ENCODE results near the gene SNRPB. TPM values are rescaled to one million over a fixed set of nuclear protein-coding genes. Genes with fewer than 3 reads are reported as not detected.
A peak's percentile ranks its signal among the peaks of the same experiment; 100 is the strongest.

SNRPB gene
- polyA plus RNA-seq, result 143 TPM
- long read RNA-seq, donor 1, transcript SNRPB-201 (7 exons, 1,154 nt), result major isoform, 37 of 86 reads
- long read RNA-seq, donor 1, transcript SNRPB-202 (7 exons, 1,008 nt), result minor isoform, 13 of 86 reads
- long read RNA-seq, donor 1, partial matches to known transcripts, result 36 of 86 reads
- long read RNA-seq, donor 1, other reads (novel, unspliced or antisense), result 0 of 86 reads
- long read RNA-seq, donor 2, transcript SNRPB-202 (7 exons, 1,008 nt), result minor isoform, 34 of 303 reads
- long read RNA-seq, donor 2, transcript SNRPB-201 (7 exons, 1,154 nt), result major isoform, 88 of 303 reads
- long read RNA-seq, donor 2, partial matches to known transcripts, result 175 of 303 reads
- long read RNA-seq, donor 2, other reads (novel, unspliced or antisense), result 6 of 303 reads
- long read RNA-seq, donor 3, transcript SNRPB-201 (7 exons, 1,154 nt), result major isoform, 134 of 370 reads
- long read RNA-seq, donor 3, transcript SNRPB-202 (7 exons, 1,008 nt), result minor isoform, 44 of 370 reads
- long read RNA-seq, donor 3, partial matches to known transcripts, result 186 of 370 reads
- long read RNA-seq, donor 3, other reads (novel, unspliced or antisense), result 5 of 370 reads
- long read RNA-seq, donor 4, transcript SNRPB-201 (7 exons, 1,154 nt), result major isoform, 12 of 17 reads
- long read RNA-seq, donor 4, transcript SNRPB-202 (7 exons, 1,008 nt), result minor isoform, 5 of 17 reads
- long read RNA-seq, donor 4, partial matches to known transcripts, result 0 of 17 reads
- long read RNA-seq, donor 4, other reads (novel, unspliced or antisense), result 0 of 17 reads
- long read RNA-seq, donor 5, transcript SNRPB-201 (7 exons, 1,154 nt), result major isoform, 36 of 99 reads
- long read RNA-seq, donor 5, transcript SNRPB-202 (7 exons, 1,008 nt), result minor isoform, 26 of 99 reads
- long read RNA-seq, donor 5, partial matches to known transcripts, result 36 of 99 reads
- long read RNA-seq, donor 5, other reads (novel, unspliced or antisense), result 0 of 99 reads
- long read RNA-seq, donor 6, transcript SNRPB-201 (7 exons, 1,154 nt), result major isoform, 80 of 193 reads
- long read RNA-seq, donor 6, transcript SNRPB-202 (7 exons, 1,008 nt), result minor isoform, 31 of 193 reads
- long read RNA-seq, donor 6, partial matches to known transcripts, result 82 of 193 reads
- long read RNA-seq, donor 6, other reads (novel, unspliced or antisense), result 0 of 193 reads
- long read RNA-seq, donor 7, transcript SNRPB-201 (7 exons, 1,154 nt), result major isoform, 27 of 87 reads
- long read RNA-seq, donor 7, transcript SNRPB-202 (7 exons, 1,008 nt), result minor isoform, 9 of 87 reads
- long read RNA-seq, donor 7, partial matches to known transcripts, result 51 of 87 reads
- long read RNA-seq, donor 7, other reads (novel, unspliced or antisense), result 0 of 87 reads
- long read RNA-seq, donor 8, transcript SNRPB-202 (7 exons, 1,008 nt), result minor isoform, 50 of 268 reads
- long read RNA-seq, donor 8, transcript SNRPB-201 (7 exons, 1,154 nt), result major isoform, 80 of 268 reads
- long read RNA-seq, donor 8, partial matches to known transcripts, result 138 of 268 reads
- long read RNA-seq, donor 8, other reads (novel, unspliced or antisense), result 0 of 268 reads
- long read RNA-seq, donor 9, transcript SNRPB-202 (7 exons, 1,008 nt), result minor isoform, 24 of 192 reads
- long read RNA-seq, donor 9, transcript SNRPB-201 (7 exons, 1,154 nt), result major isoform, 73 of 192 reads
- long read RNA-seq, donor 9, partial matches to known transcripts, result 89 of 192 reads
- long read RNA-seq, donor 9, other reads (novel, unspliced or antisense), result 6 of 192 reads
- long read RNA-seq, donor 10, transcript SNRPB-202 (7 exons, 1,008 nt), result minor isoform, 33 of 211 reads
- long read RNA-seq, donor 10, transcript SNRPB-201 (7 exons, 1,154 nt), result major isoform, 78 of 211 reads
- long read RNA-seq, donor 10, partial matches to known transcripts, result 94 of 211 reads
- long read RNA-seq, donor 10, other reads (novel, unspliced or antisense), result 5 of 211 reads
- long read RNA-seq, donor 11, transcript SNRPB-201 (7 exons, 1,154 nt), result major isoform, 52 of 107 reads
- long read RNA-seq, donor 11, transcript SNRPB-202 (7 exons, 1,008 nt), result minor isoform, 15 of 107 reads
- long read RNA-seq, donor 11, partial matches to known transcripts, result 39 of 107 reads
- long read RNA-seq, donor 11, other reads (novel, unspliced or antisense), result 0 of 107 reads

- Histone ChIP-seq H3K36me3 (ENCODE audit: control insufficient read depth, insufficient read depth, low read length) (peaks cover 22% of the 10 kb centered on the region), H3K27me3 (ENCODE audit: control insufficient read depth, insufficient read depth, low read length) (no peaks in the 10 kb centered on the region), H3K9me3 (ENCODE audit: control insufficient read depth, low read depth, low read length) (no peaks in the 10 kb centered on the region), H3K4me3 (ENCODE audit: low read length) (peak within 1 kb of the TSS; percentile 95), H3K27ac (ENCODE audit: low read length) (peak within 1 kb of the TSS; percentile 89), H3K4me1 (ENCODE audit: control insufficient read depth, insufficient read depth, low read length) (peaks cover 4% of the 10 kb centered on the region)
- peak; percentile 98 to 99 for DNase-seq
- 0% methylated on average over 3 of the region's 53 CpGs for WGBS (ENCODE audit: insufficient coverage, low lambda C conversion rate)
These were observed at the start of gene SNRPB for GRCh38 chr20:2470423-2471193. Gene SNRPB (minus strand): TSS chr20:2470789. CDS start chr20:2470690, 99 bp downstream.

DNA sequence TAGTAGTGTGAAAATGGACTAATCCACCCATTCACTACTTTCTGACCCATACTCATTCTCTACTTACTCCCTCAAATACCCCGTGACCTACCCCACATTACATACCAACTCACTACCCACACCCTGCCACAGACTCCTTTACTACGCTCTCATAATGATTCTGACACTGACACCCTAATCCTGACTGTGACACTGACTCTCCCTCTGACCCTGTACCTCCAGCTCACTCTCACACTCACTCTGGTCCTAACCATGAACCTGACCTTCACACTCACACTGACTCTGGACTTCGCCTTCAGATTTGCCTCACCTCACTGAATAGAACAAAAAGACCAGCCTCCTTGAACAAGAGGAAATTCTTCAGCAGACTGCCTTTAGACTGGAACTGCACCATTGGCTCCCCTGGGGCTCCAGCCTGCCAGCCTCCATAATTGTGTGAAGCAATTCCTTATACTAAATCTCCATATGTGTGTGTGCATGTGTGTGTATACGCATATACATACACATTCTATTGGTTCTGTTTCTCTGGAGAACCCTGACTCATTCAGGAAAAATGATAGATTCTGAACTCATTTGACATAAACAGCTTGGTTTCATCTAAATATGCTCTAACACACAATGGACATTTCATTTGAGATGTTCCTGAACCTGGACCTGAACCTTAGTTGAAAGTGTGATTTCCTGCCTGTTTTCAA is 48.7 kb upstream of the SNRPB start:
- H3K27ac ChIP-seq (ENCODE audit: low read length), result no peak overlapping the region
- H3K4me1 ChIP-seq (ENCODE audit: control insufficient read depth, insufficient read depth, low read length), result no peaks in the 10 kb centered on the region
- H3K36me3 ChIP-seq (ENCODE audit: control insufficient read depth, insufficient read depth, low read length), result no peaks in the 10 kb centered on the region
- no peak overlapping the region for H3K4me3 ChIP-seq (ENCODE audit: low read length)
- H3K27me3 ChIP-seq (ENCODE audit: control insufficient read depth, insufficient read depth, low read length), result no peaks in the 10 kb centered on the region
- no peak for DNase-seq
- WGBS (ENCODE audit: insufficient coverage, low lambda C conversion rate), result 96% methylated on average over 2 of the region's 4 CpGs
- no peaks in the 10 kb centered on the region for H3K9me3 ChIP-seq (ENCODE audit: control insufficient read depth, low read depth, low read length)

DNA sequence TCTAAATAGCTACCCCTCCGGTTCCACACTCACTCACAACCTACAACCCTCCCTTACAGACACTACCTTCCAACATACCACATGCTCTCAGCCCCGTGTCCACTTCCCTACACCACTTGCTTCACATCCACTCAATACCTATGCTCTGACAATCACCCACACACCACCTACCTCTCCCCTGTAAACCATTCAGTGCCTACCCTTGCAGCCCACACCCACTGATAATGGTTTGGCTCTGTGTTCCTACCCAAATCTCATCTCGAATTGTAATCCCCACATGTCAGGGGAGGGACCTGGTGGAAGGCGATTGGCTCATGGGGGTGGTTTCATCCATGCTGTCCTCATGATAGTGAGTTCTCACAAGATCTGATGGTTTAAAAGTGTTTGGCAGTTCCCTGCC is 48.0 kb upstream of the SNRPB start:
- DNase-seq, result no peak
- Histone ChIP-seq H3K4me1 (ENCODE audit: control insufficient read depth, insufficient read depth, low read length) (no peaks in the 10 kb centered on the region), H3K9me3 (ENCODE audit: control insufficient read depth, low read depth, low read length) (no peaks in the 10 kb centered on the region), H3K4me3 (ENCODE audit: low read length) (no peak overlapping the region), H3K36me3 (ENCODE audit: control insufficient read depth, insufficient read depth, low read length) (no peaks in the 10 kb centered on the region), H3K27ac (ENCODE audit: low read length) (no peak overlapping the region), H3K27me3 (ENCODE audit: control insufficient read depth, insufficient read depth, low read length) (no peaks in the 10 kb centered on the region)
- WGBS (ENCODE audit: insufficient coverage, low lambda C conversion rate), result 75% methylated on average over 2 of the region's 4 CpGs

DNA sequence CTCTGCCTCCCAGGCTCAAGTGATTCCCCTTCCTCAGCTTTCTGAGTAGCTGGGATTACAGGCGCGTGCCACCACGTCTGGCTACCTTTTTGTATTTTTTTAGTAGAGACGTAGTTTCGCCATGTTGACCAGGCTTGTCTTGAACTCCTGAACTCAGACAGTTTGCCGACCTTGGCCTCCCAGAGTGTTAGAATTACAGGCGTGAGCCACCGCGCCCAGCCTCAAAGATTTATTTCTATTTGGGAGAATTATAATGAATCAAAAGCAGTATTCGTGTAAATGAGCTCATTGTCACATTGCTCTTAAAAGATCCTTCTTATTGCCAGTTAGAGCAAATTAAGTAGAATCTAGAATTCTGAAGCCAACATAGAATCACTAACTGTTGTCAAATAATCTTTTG is 47.5 kb upstream of the SNRPB start:
- H3K9me3 ChIP-seq (ENCODE audit: control insufficient read depth, low read depth, low read length), result no peaks in the 10 kb centered on the region
- no peak for DNase-seq
- no peaks in the 10 kb centered on the region for H3K27me3 ChIP-seq (ENCODE audit: control insufficient read depth, insufficient read depth, low read length)
- no peaks in the 10 kb centered on the region for H3K4me1 ChIP-seq (ENCODE audit: control insufficient read depth, insufficient read depth, low read length)
- H3K4me3 ChIP-seq (ENCODE audit: low read length), result no peak overlapping the region
- H3K27ac ChIP-seq (ENCODE audit: low read length), result no peak overlapping the region
- no peaks in the 10 kb centered on the region for H3K36me3 ChIP-seq (ENCODE audit: control insufficient read depth, insufficient read depth, low read length)
- WGBS (ENCODE audit: insufficient coverage, low lambda C conversion rate), result 89% methylated on average over 3 of the region's 10 CpGs

DNA sequence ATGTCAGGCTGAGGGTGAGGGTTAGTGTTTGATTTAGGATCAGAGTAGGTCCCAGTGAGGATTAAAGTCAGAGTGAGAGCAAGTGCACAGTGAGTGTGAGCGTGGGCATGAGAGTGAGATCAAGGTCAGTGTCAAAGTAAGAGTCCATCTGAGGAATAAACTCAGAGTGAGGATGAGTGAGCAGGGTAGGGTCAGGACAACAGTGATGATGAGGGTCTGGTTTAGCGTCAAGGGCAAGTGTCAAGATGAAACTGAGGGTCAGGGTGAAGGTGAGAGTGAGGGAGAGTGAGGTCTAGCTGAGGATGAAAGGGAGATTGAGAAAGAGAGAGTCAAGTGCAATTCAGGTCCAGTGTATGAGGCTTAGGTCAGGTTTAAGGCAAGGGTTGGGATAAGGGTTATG is 45.8 kb upstream of the SNRPB start:
- no peak overlapping the region for H3K27ac ChIP-seq (ENCODE audit: low read length)
- WGBS (ENCODE audit: insufficient coverage, low lambda C conversion rate), result 80% methylated on average over 1 of the region's 2 CpGs
- no peaks in the 10 kb centered on the region for H3K27me3 ChIP-seq (ENCODE audit: control insufficient read depth, insufficient read depth, low read length)
- H3K4me1 ChIP-seq (ENCODE audit: control insufficient read depth, insufficient read depth, low read length), result no peaks in the 10 kb centered on the region
- no peaks in the 10 kb centered on the region for H3K9me3 ChIP-seq (ENCODE audit: control insufficient read depth, low read depth, low read length)
- no peaks in the 10 kb centered on the region for H3K36me3 ChIP-seq (ENCODE audit: control insufficient read depth, insufficient read depth, low read length)
- no peak overlapping the region for H3K4me3 ChIP-seq (ENCODE audit: low read length)
- DNase-seq, result no peak

DNA sequence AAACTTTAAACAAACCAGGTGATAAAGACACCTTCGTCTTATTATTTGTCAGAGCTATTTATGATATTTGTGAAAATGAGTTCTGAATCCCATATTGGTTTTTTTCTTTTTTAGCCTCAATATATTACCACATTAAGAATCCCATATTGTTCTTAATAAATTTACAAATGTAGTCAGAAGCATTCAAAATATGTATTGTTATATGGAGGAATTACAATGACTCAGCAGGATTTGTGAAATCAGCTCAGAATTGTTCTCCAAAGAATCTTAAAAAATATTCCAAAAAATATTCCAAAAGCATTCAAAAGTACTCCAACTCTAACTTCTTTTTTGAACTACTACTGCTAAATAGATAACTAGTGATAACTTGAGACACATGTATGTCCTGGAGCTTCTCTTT is 44.6 kb upstream of the SNRPB start:
- Histone ChIP-seq H3K27me3 (ENCODE audit: control insufficient read depth, insufficient read depth, low read length) (no peaks in the 10 kb centered on the region), H3K27ac (ENCODE audit: low read length) (no peak overlapping the region), H3K9me3 (ENCODE audit: control insufficient read depth, low read depth, low read length) (no peaks in the 10 kb centered on the region), H3K4me3 (ENCODE audit: low read length) (no peak overlapping the region), H3K36me3 (ENCODE audit: control insufficient read depth, insufficient read depth, low read length) (no peaks in the 10 kb centered on the region), H3K4me1 (ENCODE audit: control insufficient read depth, insufficient read depth, low read length) (no peaks in the 10 kb centered on the region)
- 29% methylated on average over 1 of the region's 1 CpG for WGBS (ENCODE audit: insufficient coverage, low lambda C conversion rate)
- no peak for DNase-seq

- Histone ChIP-seq H3K4me1 (ENCODE audit: control insufficient read depth, insufficient read depth, low read length) (peaks cover 11% of the 10 kb centered on the region), H3K27me3 (ENCODE audit: control insufficient read depth, insufficient read depth, low read length) (no peaks in the 10 kb centered on the region), H3K27ac (ENCODE audit: low read length) (peak overlapping the region; percentile 83), H3K36me3 (ENCODE audit: control insufficient read depth, insufficient read depth, low read length) (no peaks in the 10 kb centered on the region), H3K4me3 (ENCODE audit: low read length) (peak overlapping the region; percentile 67), H3K9me3 (ENCODE audit: control insufficient read depth, low read depth, low read length) (no peaks in the 10 kb centered on the region)
- no peak for DNase-seq
- no CpG with 5 or more reads among the region's 3 CpGs for WGBS (ENCODE audit: insufficient coverage, low lambda C conversion rate)
These were observed 39.2 kb upstream of the SNRPB start for GRCh38 chr20:2509794-2510193.

- H3K4me3 ChIP-seq (ENCODE audit: low read length), result peak overlapping the region; percentile 67
- peaks cover 11% of the 10 kb centered on the region for H3K4me1 ChIP-seq (ENCODE audit: control insufficient read depth, insufficient read depth, low read length)
- WGBS (ENCODE audit: insufficient coverage, low lambda C conversion rate), result no CpG with 5 or more reads among the region's 9 CpGs
- no peaks in the 10 kb centered on the region for H3K36me3 ChIP-seq (ENCODE audit: control insufficient read depth, insufficient read depth, low read length)
- DNase-seq, result no peak
- peak overlapping the region; percentile 83 for H3K27ac ChIP-seq (ENCODE audit: low read length)
- H3K9me3 ChIP-seq (ENCODE audit: control insufficient read depth, low read depth, low read length), result no peaks in the 10 kb centered on the region
- H3K27me3 ChIP-seq (ENCODE audit: control insufficient read depth, insufficient read depth, low read length), result no peaks in the 10 kb centered on the region
These were observed 38.8 kb upstream of the SNRPB start for GRCh38 chr20:2509468-2509781.
